Measurements from ENCODE around the gene CTAGE1.
"Not testable (repeated sequence)": the region's sequence is repeated elsewhere in the genome, so short reads cannot be mapped to it uniquely, and the experiment has no call there.

Gene CTAGE1, protein sequence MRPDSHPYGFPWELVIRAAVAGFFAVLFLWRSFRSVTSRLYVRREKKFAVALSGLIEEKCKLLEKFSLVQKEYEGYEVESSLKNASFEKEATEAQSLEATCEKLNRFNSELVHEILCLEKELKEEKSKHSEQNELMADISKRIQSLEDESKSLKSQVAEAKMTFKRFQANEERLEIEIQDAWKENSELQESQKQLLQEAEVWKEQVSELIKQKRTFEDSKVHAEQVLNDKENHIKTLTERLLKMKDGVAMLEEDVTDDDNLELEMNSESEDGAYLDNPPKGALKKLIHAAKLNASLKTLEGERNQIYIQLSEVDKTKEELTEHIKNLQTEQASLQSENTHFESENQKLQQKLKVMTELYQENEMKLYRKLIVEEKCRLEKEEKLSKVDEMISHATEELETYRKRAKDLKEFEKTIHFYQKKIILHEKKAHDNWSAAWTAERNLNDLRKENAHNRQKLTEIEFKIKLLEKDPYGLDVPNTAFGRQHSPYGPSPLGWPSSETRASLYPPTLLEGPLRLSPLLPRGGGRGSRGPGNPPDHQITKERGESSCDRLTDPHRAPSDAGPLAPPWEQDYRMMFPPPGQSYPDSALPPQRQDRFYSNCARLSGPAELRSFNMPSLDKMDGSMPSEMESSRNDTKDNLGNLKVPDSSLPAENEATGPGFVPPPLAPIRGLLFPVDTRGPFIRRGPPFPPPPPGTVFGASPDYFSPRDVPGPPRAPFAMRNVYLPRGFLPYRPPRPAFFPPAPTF

DNA sequence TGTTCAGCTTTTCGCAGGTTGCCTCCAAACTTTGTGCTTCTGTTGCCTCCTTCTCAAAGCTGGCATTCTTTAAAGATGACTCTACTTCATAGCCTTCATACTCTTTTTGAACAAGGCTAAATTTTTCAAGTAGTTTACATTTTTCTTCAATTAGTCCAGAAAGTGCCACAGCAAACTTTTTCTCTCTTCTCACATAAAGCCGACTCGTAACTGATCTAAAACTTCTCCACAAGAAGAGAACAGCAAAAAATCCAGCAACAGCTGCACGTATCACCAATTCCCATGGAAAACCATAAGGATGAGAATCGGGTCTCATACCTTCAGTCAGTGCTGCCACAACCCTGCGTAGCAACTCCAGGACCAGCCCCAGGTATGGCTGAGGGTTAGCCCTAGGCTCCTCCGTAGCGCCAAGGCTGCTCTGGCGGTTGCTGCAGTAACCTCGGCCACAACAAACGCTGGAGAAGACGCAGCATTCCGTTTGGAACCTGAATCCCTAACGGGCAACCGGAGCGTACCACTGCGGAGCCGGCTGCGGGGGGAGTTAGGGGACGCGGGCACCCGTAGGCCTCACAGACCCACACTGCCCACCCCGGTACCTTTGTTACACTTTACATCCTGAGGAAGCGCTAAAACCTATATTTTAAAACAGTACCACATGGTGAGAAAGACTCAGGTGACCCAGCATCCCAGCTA, at the start of gene CTAGE1:
CTAGE1 (minus strand) TSS at position 420 of the 693 bp plus-strand sequence; CDS start at position 316, 104 bp downstream.
- no peak for DNase-seq

DNA sequence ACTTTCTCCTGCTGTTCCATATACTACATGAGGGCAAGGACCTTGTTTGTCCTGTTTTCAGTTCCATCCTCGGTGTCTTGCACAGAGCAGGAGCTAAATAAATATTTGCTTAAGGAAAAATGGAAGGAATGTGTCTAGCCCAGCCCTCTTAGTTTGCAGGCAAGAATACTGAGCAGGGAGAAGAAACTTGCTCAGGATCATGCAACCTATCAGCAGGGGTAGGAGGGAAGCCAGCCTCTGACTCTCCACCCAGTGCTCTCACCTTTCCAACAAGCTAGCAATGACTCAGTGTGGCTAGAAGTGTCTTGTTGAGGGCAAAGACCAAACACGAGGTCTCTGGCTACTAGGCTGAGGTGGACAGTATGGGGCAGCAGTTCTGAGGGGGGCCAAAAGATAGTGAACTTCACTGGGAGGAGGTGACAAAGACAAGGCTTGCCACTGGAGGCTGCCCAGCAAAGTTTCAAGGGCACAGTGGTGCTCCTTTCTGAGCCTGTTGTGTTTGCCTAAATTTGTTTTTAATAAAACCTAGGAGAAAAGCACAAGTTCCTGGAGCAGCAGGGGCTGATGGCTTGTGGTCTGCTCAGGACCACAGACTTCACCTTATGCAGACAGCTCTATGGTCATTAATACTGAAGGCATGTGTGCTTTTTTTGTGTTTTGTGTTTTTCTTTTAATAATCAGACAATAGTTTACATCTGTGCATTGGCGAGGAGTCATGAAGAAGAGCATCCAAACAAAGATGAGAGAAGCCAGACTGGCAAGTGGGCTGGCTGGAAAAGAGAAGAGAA, 49.1 kb upstream of the CTAGE1 start:
- no peak for DNase-seq

DNA sequence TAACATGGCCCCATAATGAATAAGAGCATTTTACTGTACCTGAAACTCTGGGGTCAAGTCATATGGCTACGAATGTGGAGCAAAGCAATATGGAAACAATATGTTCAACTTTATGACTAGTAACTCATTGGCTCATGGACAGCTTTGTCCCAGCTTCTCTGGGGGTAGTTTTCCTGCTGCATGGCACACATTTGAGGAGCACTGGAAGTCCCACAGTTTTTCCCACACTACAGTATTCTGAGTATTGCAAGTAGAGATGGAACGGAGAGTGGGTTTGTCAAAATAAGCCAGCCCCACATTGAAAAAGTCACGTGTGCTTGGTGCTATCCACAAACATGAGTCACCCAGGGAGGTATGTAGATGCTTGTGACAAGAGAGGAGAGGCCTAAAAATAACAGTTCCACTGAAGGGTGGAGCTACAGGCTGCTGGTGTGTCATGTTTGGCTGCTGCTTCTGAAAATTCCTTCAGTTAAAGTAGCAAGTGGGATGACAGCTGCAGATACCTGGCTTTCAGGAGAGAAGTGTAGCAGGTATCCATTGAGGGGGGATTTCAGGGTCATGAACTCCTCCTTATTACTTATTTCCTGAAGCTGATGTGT, 48.2 kb upstream of the CTAGE1 start:
- DNase-seq, result no peak

DNA sequence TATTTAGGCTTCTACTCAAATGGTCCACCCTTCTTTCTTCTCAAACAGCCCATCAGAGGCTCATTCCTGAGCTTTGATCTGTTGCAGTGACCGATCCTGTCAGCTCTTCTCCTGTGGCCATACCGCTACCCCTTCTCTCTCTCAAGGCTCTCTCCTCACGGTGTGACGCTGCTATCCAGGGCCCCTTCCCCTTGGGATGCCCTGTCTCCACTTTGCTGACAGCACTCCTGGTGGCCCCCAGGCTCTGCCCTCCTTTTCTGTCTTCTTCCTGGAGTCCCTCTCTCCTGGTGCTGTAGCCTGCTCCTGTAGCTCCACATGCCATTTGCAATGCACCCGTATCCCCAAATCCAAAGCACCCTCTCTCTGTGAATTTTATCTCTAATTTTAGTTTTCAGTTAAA, 45.4 kb upstream of the CTAGE1 start:
- DNase-seq, result no peak

DNA sequence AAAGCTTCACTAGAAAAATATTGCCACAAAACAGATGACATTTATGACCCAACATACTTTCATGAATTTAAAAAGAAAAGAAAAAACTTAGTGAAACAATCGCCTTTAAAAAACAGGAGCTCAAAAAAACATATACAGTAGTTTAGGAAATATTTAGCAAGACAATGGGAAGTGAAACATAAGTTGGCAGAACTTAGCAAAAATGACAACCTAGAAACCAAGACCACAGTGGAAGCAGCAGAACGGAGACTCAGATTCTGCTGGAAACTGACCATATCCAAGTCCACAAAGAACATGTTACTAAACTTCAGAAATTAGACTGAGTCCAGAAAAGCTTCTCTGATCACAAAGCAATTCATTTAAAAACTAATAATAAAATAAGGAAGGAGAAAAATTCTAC, 41.8 kb upstream of the CTAGE1 start:
- DNase-seq, result no peak

DNA sequence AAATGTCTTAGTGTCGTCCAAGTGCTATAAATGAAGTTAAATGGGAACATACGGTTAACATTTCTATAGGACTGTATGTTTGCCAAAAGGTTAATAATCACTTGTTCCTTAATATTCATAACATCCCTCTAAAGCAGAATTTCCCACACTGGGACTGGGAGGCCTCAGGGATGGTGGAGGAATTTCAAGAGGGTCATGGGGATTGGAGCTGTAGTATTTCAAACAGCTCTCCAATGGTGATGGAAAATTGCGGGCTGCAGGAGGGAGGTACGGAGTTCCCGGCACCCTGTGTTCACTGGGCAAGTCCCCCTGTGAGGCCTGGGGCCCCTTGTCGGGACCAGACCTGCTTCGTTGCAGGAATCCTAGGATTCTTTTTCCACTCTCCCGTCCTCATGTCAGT, 39.8 kb upstream of the CTAGE1 start:
- DNase-seq, result no peak

DNA sequence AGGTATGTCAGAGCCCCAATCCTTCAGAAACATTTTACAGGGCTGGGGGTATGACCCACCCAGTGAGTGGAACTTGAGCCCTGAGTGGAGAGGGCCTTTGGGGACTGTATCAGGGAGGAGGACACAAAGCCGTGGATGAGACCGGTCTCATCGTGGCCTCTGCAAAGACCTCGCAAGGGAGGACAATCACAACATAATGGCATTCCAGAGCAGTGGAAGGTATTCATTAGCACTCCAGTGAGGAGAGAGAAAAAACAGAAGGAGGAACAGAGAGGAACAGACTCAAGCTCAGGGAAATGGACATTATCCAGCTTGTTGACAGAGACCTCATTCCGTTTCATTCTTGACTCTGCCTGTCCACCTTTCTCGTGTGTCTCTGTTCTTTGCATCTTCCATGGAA, 38.8 kb upstream of the CTAGE1 start:
- DNase-seq, result no peak

DNA sequence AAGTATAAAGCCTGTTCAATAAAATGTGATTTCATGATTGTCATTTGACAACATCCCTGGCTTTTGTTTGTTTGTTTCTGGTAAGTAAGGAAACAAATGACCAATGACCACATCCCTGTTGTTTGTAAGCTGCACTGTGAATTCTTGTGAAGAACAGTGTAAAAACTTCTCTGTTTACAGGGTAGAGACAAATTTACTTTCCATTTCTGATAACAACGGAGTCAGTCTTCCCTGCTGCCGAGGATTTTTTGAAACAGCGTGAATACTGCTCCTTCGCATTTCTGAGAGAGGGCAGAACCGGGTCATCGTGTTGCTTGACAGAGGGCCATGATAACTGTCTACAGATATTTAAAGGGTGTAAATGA, 38.4 kb upstream of the CTAGE1 start:
- no peak for DNase-seq

DNA sequence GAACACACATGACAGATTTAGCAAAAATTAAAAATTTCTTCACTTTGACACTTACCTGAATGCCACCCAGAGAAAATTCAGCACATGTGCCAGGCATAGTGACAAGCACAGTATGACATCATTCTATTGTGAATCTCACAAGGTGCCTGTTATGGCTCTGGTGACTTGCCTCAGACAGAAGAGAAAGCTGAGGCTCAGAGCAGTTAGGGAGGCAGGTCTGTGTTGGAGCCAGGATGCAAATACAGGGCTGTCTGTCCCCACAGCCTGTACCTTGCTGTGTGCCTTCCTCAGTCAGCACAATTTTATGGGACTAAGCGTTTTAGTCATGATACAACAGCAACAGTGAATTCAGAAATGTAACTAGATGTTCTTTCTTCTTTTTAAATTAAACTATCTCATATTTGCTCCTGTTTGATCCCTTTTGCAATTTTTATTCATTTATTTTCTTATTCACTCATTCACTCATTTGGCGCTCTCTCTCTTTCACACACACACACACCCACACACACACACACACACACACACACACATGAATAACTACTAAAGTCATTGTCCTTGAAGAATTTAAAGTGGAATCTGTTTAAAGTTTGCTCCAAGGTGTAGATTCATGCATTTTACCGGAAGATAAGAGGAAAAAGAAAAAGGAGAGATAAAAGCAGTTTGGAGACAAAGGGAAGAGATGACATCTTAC, 37.9 kb upstream of the CTAGE1 start:
- no peak for DNase-seq

DNA sequence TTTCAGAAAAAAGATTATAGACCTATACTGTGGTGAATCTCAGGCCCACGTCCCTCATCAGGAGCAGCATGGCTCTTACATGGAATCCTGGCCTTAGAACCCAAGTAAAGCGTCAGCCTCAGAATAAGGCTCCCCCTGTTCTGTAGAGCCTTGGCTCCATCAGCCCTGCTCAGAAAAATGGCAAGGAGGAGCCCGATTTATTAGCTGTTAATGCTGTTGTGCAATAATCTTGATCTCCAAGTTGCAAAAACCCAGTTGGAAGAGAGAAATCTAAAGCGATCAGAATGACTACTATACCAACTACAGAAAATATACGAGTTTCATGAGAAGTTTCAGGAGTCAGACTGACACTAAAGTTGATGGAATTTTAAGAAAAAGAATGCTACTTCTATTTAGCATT, 35.6 kb upstream of the CTAGE1 start:
- no peak for DNase-seq

DNA sequence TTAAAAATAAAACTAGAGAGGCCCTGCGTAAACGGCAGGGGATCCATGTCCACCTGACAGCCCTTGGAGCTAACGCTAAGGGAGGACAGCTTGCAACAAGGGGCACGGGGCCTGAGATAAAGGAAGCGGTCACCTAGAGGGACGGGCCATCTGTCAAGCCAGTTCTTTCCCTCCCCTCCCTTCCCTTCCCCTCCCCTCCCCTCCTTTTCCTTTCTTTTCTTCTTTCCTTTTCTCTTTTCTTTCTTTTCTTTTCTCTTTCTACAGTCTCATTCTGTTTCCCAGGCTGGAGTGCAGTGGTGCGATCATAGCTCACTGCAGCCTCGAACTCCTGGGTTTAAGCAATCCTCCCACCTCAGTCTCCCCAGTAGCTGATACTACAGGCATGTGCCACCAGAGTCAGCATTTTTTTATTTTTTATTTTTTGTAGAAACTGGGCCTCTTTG, 34.5 kb upstream of the CTAGE1 start:
- no peak for DNase-seq

DNA sequence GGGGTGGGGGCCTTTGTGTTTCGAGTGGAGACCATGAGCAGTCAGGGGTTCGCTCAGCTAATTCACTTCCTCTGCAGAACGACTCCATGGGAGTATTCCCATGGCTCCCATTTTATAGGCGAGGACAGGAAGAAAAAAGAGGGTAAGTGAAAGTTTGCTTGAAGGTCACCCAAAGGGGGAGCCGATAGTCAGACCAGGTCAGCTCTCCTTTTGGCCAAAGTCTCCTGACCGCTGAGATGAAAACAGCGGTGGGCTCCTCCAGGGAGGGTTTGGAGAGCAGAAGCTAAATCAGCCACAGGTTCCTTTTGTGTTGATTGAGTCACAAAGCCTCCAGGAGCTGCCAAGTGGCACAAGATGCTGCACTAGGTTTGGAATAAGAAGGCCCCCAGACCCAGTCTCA, 34.1 kb upstream of the CTAGE1 start:
- no peak for DNase-seq

DNA sequence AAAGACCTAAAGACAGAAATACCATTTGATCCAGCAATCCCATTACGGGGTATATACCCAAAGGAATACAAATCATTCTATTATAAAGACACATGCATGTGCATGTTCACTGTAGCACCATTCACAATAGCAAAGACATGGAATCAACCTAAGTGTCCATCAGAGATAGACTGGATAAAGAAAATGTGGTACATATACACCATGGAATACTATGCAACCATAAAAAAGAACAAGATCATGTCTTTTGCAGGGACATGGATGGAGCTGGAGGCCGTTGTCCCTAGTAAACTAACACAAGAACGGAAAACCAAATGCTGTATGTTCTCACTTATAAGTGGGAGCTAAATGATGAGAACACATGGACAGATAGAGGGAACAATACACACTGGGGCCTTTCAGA, 33.1 kb upstream of the CTAGE1 start:
- not testable (repeated sequence) for DNase-seq

DNA sequence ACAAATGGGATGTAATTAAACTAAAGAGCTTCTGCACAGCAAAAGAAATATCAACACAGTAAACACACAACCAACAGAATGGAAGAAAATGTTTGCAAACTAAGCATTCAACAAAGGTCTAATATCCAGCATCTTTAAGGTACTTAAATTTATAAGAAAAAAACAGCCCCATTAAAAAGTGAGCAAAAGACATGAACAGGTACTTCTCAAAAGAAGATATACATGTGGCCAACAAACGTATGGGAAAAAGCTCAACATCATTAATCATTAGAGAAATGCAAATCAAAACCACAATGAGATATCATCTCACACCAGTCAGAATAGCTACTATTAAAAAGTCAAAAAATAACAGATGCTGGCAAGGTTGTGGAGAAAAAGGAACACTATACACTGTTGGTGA, 32.6 kb upstream of the CTAGE1 start:
- not testable (repeated sequence) for DNase-seq

DNA sequence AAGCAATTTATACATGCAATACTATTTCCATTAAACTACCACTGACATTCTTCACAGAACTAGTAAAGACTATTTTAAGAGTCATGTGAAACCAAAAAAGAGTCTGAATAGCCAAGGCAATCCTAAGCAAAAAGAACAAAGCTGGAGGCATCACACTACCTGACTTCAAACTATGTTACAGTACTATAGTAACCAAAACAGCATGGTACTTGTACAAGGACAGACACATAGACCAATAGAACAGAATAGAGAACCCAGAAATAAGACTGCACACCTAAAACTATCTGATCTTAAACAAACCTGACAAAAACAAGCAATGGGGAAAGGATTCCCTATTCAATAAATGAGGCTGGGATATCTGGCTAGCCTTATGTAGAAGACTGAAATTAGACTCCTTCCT, 32.0 kb upstream of the CTAGE1 start:
- DNase-seq, result not testable (repeated sequence)

DNA sequence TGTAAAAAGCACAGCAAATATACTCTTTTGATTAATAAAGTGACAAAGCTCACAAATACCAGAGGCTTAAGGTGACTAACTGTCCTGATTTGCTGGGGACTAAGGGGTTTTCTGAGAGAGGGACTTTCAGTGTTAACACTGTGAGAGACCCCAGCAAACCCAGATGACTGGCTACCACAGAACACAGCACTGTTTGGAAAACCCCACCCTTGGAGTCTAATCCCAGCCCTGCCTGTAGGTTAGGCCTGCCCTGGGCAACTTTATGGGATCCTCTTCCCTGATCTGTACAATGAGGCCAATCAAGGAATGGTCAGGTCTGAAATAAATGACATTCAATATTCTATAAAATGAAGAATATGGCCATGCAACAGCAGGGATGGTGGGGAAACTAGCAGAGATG, 30.5 kb upstream of the CTAGE1 start:
- no peak for DNase-seq

DNA sequence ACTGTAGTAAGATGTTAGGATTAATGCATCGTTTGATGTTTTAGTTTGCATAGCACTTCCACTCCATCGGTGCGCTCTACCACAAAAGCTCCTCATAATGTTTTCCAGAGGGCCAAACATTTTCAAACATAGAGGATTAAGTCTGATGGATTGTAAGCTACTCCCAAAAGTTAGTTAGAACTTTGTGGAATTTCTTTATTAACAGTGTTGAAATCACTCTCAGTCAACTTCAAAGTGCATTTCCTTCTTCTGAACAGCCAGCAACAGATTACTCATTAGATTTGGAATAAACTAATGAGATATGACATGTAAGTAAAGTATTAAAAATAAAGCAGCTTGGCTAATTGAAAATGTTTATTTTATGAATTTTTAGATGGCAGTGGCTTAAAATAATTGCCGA, 30.1 kb upstream of the CTAGE1 start:
- no peak for DNase-seq

DNA sequence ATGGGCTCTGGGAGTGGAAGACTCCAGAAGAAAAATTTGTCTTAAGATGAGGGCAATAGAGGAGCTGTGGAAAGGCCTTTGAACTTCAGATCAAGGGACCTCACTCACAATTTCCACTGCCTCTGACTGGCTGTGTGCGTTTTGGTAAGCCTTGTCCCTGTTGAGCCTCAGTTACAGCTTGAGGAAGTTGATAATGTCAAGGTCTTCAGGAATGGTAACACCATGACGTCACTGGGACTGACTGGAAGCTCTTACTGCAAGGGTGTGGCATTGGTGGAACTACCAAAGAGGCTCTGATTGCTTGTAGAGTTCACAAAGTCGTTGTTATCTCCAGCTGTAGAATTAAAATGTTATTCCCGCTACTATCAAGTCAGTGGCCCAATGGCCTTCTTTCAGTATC, 29.2 kb upstream of the CTAGE1 start:
- no peak for DNase-seq

DNA sequence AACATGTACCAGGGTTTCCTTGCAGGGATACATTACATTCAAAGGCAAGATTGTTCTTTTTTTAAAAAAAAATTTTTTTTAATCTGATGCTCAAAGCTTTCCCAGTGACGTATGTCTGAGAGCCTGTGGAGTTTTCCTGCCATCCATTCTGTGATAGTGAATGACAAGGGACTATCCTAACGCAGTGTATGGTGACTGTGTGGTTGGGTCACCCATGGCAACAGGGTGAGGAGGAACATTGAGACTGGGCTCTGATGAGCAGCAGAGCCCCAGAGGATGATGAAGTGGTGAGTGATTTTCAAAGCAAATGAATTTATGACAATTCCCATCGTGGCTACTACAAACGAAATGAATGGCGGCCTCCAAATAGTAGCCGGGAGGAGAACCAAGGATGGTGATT, 28.6 kb upstream of the CTAGE1 start:
- no peak for DNase-seq

DNA sequence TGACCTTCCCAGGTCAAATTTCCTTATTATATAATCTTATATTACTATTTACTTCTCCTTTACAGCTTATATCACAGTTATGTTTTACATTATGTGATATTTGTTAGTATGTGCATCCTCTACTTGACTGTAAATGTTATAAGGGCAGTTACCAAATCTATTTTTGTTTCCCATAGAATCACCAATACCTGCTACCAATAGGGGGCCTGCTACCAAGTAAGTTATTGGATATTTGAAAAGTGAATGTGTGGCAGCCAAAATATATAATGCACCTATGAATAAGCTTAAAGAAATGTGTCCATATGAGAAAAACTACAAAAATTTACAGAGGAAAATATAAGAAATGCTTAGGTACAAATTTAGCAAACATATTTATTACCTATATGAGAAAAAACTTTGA, 23.9 kb upstream of the CTAGE1 start:
- DNase-seq, result no peak

DNA sequence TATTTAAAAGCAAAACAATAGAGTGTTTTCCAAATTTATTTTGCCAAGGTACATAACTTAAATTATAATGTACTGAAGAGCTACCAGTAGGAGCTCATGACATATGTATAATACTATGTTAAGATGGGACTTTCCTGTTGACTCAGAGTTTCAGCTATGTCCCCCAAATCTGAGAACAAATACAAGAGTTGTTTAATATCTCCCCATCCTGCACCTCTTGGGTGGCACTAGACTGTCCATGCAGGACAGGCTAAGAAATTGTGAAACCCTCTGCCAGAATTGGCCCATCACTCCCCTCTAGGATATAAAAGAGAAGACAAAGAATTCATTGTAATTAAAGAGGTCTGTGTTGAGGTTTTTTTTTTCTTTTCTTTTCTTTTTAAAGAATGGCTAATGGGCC, 21.7 kb upstream of the CTAGE1 start:
- no peak for DNase-seq

DNA sequence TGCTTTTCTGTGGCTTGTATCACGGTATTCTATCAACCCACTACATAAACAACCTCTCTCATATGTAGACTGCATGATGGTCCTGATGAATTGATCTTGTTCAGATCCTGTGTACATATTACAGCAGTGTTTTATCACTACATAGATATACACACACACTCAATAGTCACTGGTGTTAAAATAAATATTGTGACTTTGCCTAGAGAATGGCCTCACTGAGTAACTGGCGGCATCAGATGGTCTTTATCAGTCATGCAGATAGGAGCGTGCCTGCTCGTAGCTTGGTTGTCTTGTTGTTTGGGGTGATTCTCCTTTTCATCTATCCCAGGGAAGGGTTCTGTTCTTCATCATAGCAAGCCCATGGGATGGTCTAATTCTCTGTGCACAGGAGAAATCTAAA, 18.4 kb upstream of the CTAGE1 start:
- no peak for DNase-seq

All from activated T-cell treated with anti-CD3 and anti-CD28 coated beads for 4 hours (primary cell).